H9 (cell line): Measurements from ENCODE around the gene COG4. TPM values are rescaled to one million over a fixed set of nuclear protein-coding genes. Genes with fewer than 3 reads are reported as not detected.
"Not testable (repeated sequence)": the region's sequence is repeated elsewhere in the genome, so short reads cannot be mapped to it uniquely, and the experiment has no call there.

Source experiments
- DNase-seq: peaks from one replicate; pipeline ENCODE4 v3.0.0-alpha.2; 2017
- H2AFZ ChIP-seq: one replicate; pipeline ENCODE4 v1.6.1; 2013; ENCODE audit warnings: mild to moderate bottlenecking, low read length, control low read depth, moderate library complexity
- H2AK5ac ChIP-seq: 2 replicates; pipeline ENCODE4 v1.6.1; 2013; ENCODE audit warnings: low read length, control low read depth, mixed read lengths; ENCODE audit not compliant: insufficient read length
- H2BK120ac ChIP-seq: one replicate; pipeline ENCODE4 v1.6.1; 2013; ENCODE audit warnings: low read depth, mild to moderate bottlenecking, low read length, control low read depth, inconsistent platforms; ENCODE audit not compliant: poor library complexity, severe bottlenecking
- H2BK12ac ChIP-seq: 2 replicates; pipeline ENCODE4 v1.6.1; 2013; ENCODE audit warnings: low read length, control low read depth, mixed read lengths, low read depth; ENCODE audit not compliant: insufficient read length
- H2BK15ac ChIP-seq: 2 replicates; pipeline ENCODE4 v1.6.1; 2013; ENCODE audit warnings: low read depth, low read length, control low read depth
- H2BK20ac ChIP-seq: one replicate; pipeline ENCODE4 v1.6.1; 2013; ENCODE audit warnings: low read depth, mild to moderate bottlenecking, low read length, control low read depth, inconsistent platforms; ENCODE audit not compliant: poor library complexity, severe bottlenecking
- H2BK5ac ChIP-seq: 2 replicates; pipeline ENCODE4 v1.6.1; 2013; ENCODE audit warnings: low read length, control low read depth, mixed read lengths; ENCODE audit not compliant: insufficient read length
- H3K14ac ChIP-seq: 2 replicates; pipeline ENCODE4 v1.6.1; 2013; ENCODE audit warnings: low read length, control low read depth; ENCODE audit not compliant: insufficient read depth
- H3K18ac ChIP-seq: 2 replicates; pipeline ENCODE4 v1.6.1; 2013; ENCODE audit warnings: low read depth, mild to moderate bottlenecking, mixed read lengths, low read length, control low read depth; ENCODE audit not compliant: insufficient read length
- H3K23ac ChIP-seq: 2 replicates; pipeline ENCODE4 v1.6.1; 2013; ENCODE audit warnings: low read length, control low read depth, mixed read lengths, low read depth; ENCODE audit not compliant: insufficient read length
- H3K23me2 ChIP-seq: 2 replicates; pipeline ENCODE4 v1.6.1; 2013; ENCODE audit warnings: low read depth, mild to moderate bottlenecking, mixed read lengths, low read length, control low read depth; ENCODE audit not compliant: insufficient read length, poor library complexity, severe bottlenecking
- H3K27ac ChIP-seq: 2 replicates; pipeline ENCODE4 v1.5.1; 2013; ENCODE audit warnings: low read length, control low read depth, mixed read lengths, low read depth; ENCODE audit not compliant: insufficient read length
- H3K27me3 ChIP-seq: 2 replicates; pipeline ENCODE4 v1.6.1; 2013; ENCODE audit warnings: low read length, control low read depth, inconsistent platforms; ENCODE audit not compliant: insufficient read depth
- H3K4ac ChIP-seq: 2 replicates; pipeline ENCODE4 v1.6.1; 2013; ENCODE audit warnings: low read depth, mild to moderate bottlenecking, control low read depth, inconsistent platforms, low read length, moderate library complexity
- H3K4me1 ChIP-seq: 2 replicates; pipeline ENCODE4 v1.6.1; 2013; ENCODE audit warnings: low read length, control low read depth, inconsistent platforms; ENCODE audit not compliant: insufficient read depth
- H3K4me2 ChIP-seq: 2 replicates; pipeline ENCODE4 v1.6.1; 2013; ENCODE audit warnings: low read length, control low read depth, mixed read lengths; ENCODE audit not compliant: insufficient read length, insufficient read depth
- H3K56ac ChIP-seq: 2 replicates; pipeline ENCODE4 v1.6.1; 2013; ENCODE audit warnings: low read depth, mild to moderate bottlenecking, mixed read lengths, low read length, control low read depth; ENCODE audit not compliant: insufficient read length
- H3K79me1 ChIP-seq: 2 replicates; pipeline ENCODE4 v1.6.1; 2013; ENCODE audit warnings: low read depth, mild to moderate bottlenecking, moderate library complexity, low read length, control low read depth, inconsistent platforms; ENCODE audit not compliant: insufficient read depth, poor library complexity, severe bottlenecking
- H3K79me2 ChIP-seq: 2 replicates; pipeline ENCODE4 v1.6.1; 2013; ENCODE audit warnings: low read length, control low read depth, inconsistent platforms; ENCODE audit not compliant: insufficient read depth
- H3K9ac ChIP-seq: 2 replicates; pipeline ENCODE4 v1.6.1; 2013; ENCODE audit warnings: low read length, control low read depth, mixed read lengths; ENCODE audit not compliant: insufficient read length; ENCODE audit errors: extremely low read depth
- H3K9me3 ChIP-seq: one replicate; pipeline ENCODE4 v1.6.1; 2013; ENCODE audit warnings: low read depth, low read length, inconsistent platforms; ENCODE audit not compliant: control insufficient read depth
- H3T11ph ChIP-seq: one replicate; pipeline ENCODE4 v1.6.1; 2013; ENCODE audit warnings: mild to moderate bottlenecking, low read length, control low read depth, inconsistent platforms
- H4K20me1 ChIP-seq: one replicate; pipeline ENCODE4 v1.6.1; 2013; ENCODE audit not compliant: control insufficient read depth, insufficient read length, insufficient read depth
- H4K5ac ChIP-seq: 2 replicates; pipeline ENCODE4 v1.6.1; 2013; ENCODE audit warnings: low read depth, mild to moderate bottlenecking, mixed read lengths, low read length, control low read depth; ENCODE audit not compliant: insufficient read length
- H4K8ac ChIP-seq: replicated peaks from 2 replicates; pipeline ENCODE4 v1.6.1; 2013; ENCODE audit warnings: low read length, control low read depth, mixed read lengths, low read depth; ENCODE audit not compliant: insufficient read length
- H4K91ac ChIP-seq: 2 replicates; pipeline ENCODE4 v1.6.1; 2013; ENCODE audit warnings: low read depth, mild to moderate bottlenecking, moderate library complexity, mixed read lengths, low read length, control low read depth; ENCODE audit not compliant: insufficient read length
- H3K27ac Mint-ChIP-seq, 3 experiments: 2 replicates in 2 of 3; 3 replicates in 1 of 3; pipeline ENCODE4 v1.8.0; 2020 to 2021; ENCODE audit warnings: mixed read lengths in 3 of 3, mild to moderate bottlenecking in 1 of 3, moderate library complexity in 1 of 3
- H3K27me3 Mint-ChIP-seq: 2 replicates; pipeline ENCODE4 v1.8.0; 2021; ENCODE audit warnings: low read depth, mild to moderate bottlenecking, moderate library complexity, mixed read lengths
- H3K36me3 Mint-ChIP-seq, 3 experiments: 2 replicates in 2 of 3; 3 replicates in 1 of 3; pipeline ENCODE4 v1.8.0; 2020 to 2021; ENCODE audit warnings: low read depth in 3 of 3, mixed read lengths in 3 of 3; ENCODE audit not compliant: insufficient read depth in 1 of 3
- H3K4me1 Mint-ChIP-seq, 2 experiments: 2 replicates each; pipeline ENCODE4 v1.8.0; 2020; ENCODE audit warnings: mixed read lengths in 2 of 2
- H3K4me3 Mint-ChIP-seq, 2 experiments: 2 replicates in 1 of 2; 3 replicates in 1 of 2; pipeline ENCODE4 v1.8.0; 2020 to 2021; ENCODE audit warnings: mild to moderate bottlenecking in 2 of 2, mixed read lengths in 2 of 2, moderate library complexity in 1 of 2
- H3K9me3 Mint-ChIP-seq, 2 experiments: 2 replicates in 1 of 2; 3 replicates in 1 of 2; pipeline ENCODE4 v1.8.0; 2020; ENCODE audit warnings: mild to moderate bottlenecking in 2 of 2, mixed read lengths in 2 of 2, moderate library complexity in 1 of 2
- CTCF ChIP-seq: fragments of 200-600 bp; sonication (generic); conservative IDR thresholded peaks from 3 replicates; pipeline ENCODE4 v1.8.0; 2021; ENCODE audit warnings: antibody characterized with exemption, mild to moderate bottlenecking
- WGBS: extraction: QIAGEN DNeasy Blood & Tissue Kit; methylation state at CpG from one replicate; pipeline ENCODE4 v1.1.7; 2013; ENCODE audit warnings: missing lambda C conversion rate, low lambda C conversion rate, mixed read lengths; ENCODE audit not compliant: insufficient read length; ENCODE audit errors: extremely low coverage; 5-methylcytosine and 5-hydroxymethylcytosine counted together
- total RNA-seq: library from RNA; stranded (reverse); gene quantifications from 2 replicates; pipeline ENCODE4 v1.2.1, GENCODE V29; 2021

Gene COG4
- total RNA-seq, 1 experiment from 2014 or later: 51.9 TPM

GRCh38 chr16:70453117-70453891 is 70.0 kb downstream of the COG4 start:
- H3K56ac ChIP-seq: no peak overlapping the region
- peak overlapping the region; percentile 84 to 87 for H3K4me3 Mint-ChIP-seq
- H2BK5ac ChIP-seq: no peak overlapping the region
- no peak overlapping the region for H4K91ac ChIP-seq
- H2BK120ac ChIP-seq: no peak overlapping the region
- no peaks in the 10 kb centered on the region; the same call in 1 of the 2 replicates for H3K27me3 Mint-ChIP-seq
- no peaks in the 10 kb centered on the region for H3K9me3 ChIP-seq
- H3K18ac ChIP-seq: no peak overlapping the region
- peaks cover 10 to 15% of the 10 kb centered on the region in 2 experiments for H3K4me1 Mint-ChIP-seq
- no peak overlapping the region for H2BK15ac ChIP-seq
- TF ChIP-seq CTCF: no peak
- no peak overlapping the region for H3K27ac ChIP-seq
- H3K23ac ChIP-seq: no peak overlapping the region
- H2BK12ac ChIP-seq: no peak overlapping the region
- DNase-seq: no peak
- H3K9ac ChIP-seq: peak overlapping the region; percentile 77
- no peak overlapping the region for H4K8ac ChIP-seq
- H3K79me1 ChIP-seq: no peaks in the 10 kb centered on the region
- H4K20me1 ChIP-seq: no peaks in the 10 kb centered on the region
- no peaks in the 10 kb centered on the region for H3K4me1 ChIP-seq
- no peak overlapping the region for H3T11ph ChIP-seq
- peak overlapping the region; percentile 77 for H3K4me2 ChIP-seq
- H3K79me2 ChIP-seq: no peaks in the 10 kb centered on the region
- H3K9me3 Mint-ChIP-seq: no peaks in the 10 kb centered on the region
- no CpG with 5 or more reads among the region's 11 CpGs for WGBS
- H4K5ac ChIP-seq: no peak overlapping the region
- H2AFZ ChIP-seq: peak overlapping the region; percentile 69
- H3K27me3 ChIP-seq: no peaks in the 10 kb centered on the region
- H3K27ac Mint-ChIP-seq: peak overlapping the region; percentile 92 to 98 (median 93); a peak in 6 of 7 replicates
- H3K4ac ChIP-seq: no peak overlapping the region
- no peaks in the 10 kb centered on the region for H3K36me3 Mint-ChIP-seq
- no peak overlapping the region for H2AK5ac ChIP-seq
- no peak overlapping the region for H2BK20ac ChIP-seq
- no peaks in the 10 kb centered on the region for H3K23me2 ChIP-seq
- no peak overlapping the region for H3K14ac ChIP-seq

DNA sequence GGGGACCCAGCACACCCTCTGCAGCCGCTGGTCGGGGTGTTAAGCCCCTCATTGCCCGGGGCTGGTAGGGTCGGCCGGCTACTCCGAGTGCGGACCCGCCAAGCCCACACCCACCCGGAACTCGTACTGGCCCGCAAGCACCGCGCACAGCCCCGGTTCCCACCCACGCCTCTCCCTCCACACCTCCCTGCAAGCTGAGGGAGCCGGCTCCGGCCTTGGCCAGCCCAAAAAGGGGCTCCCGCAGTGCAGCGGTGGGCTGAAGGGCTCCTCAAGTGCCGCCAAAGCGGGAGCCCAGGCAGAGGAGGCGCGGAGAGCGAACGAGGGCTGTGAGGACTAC is 72.4 kb downstream of the COG4 start:
- not testable (repeated sequence) for H3T11ph ChIP-seq, H3K27me3 ChIP-seq, H3K9ac ChIP-seq, H3K79me2 ChIP-seq, H2BK20ac ChIP-seq, DNase-seq, H3K27ac Mint-ChIP-seq, H3K18ac ChIP-seq, H2BK12ac ChIP-seq, H3K23ac ChIP-seq, H3K27me3 Mint-ChIP-seq, H3K27ac ChIP-seq, H2BK120ac ChIP-seq, H3K79me1 ChIP-seq, H2BK15ac ChIP-seq, H3K14ac ChIP-seq, H3K4me2 ChIP-seq, H4K20me1 ChIP-seq, H3K4me3 Mint-ChIP-seq, H3K56ac ChIP-seq, H2AK5ac ChIP-seq, H2BK5ac ChIP-seq, H3K36me3 Mint-ChIP-seq, H4K5ac ChIP-seq, H4K8ac ChIP-seq, H3K4ac ChIP-seq, H3K9me3 ChIP-seq, H3K9me3 Mint-ChIP-seq, H3K23me2 ChIP-seq, H4K91ac ChIP-seq, H2AFZ ChIP-seq, H3K4me1 ChIP-seq
- peaks cover 19 to 24% of the 10 kb centered on the region in 2 experiments for H3K4me1 Mint-ChIP-seq
- no CpG with 5 or more reads among the region's 25 CpGs for WGBS
